Measurements from ENCODE around the gene RNF4. TPM values are rescaled to one million over a fixed set of nuclear protein-coding genes. Genes with fewer than 3 reads are reported as not detected.

Gene RNF4
- total RNA-seq, 1 experiment from 2014 or later = 92.0 TPM

DNA sequence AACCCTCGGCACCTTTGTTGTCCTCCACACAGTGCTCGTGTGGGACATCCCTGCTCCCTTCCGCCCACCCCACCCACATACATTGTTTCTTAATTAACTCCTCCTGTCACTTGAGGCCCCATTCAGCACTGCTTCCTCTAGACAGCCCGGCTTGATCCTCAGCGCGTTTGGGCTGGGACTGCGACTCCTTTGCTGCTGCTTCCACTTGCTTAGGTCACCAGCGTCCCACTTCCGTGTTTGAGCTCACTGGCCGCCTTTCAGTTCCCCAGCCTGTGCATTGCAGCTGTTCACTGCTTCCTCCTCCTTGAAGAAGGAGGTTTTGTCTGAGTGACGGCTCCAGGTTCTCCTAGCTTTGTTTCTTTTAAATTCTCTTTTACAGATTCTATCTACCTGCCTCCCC is 16.1 kb downstream of the RNF4 start:
- no peak overlapping the region; the same call in 1 of the 2 replicates for H3K14ac ChIP-seq (ENCODE audit: insufficient read depth, low read length)
- peaks cover 2% of the 10 kb centered on the region; the same call in 1 of the 2 replicates for H3K4me1 ChIP-seq (ENCODE audit: insufficient read depth, low read length)
- H3K56ac ChIP-seq (ENCODE audit: insufficient read length, low read depth, low read length) = no peak overlapping the region
- H3K4me2 ChIP-seq (ENCODE audit: insufficient read depth, insufficient read length, low read length) = no peak overlapping the region
- H2BK120ac ChIP-seq (ENCODE audit: low read depth, low read length, poor library complexity, severe bottlenecking) = no peak overlapping the region
- Mint-ChIP-seq H3K4me3 (no peak overlapping the region), H3K9me3 (no peaks in the 10 kb centered on the region), H3K36me3 (ENCODE audit: insufficient read depth in 1 of 3, low read depth in 3 of 3) (peaks cover 7 to 11% (median 11%) of the 10 kb centered on the region in 3 experiments; a peak in 6 of 7 replicates), H3K4me1 (peaks cover 63 to 76% of the 10 kb centered on the region in 2 experiments), H3K27me3 (ENCODE audit: low read depth) (no peaks in the 10 kb centered on the region), H3K27ac (peak overlapping the region in 2 of 3 experiments; percentile 27 to 59; a peak in 4 of 7 replicates)
- no peak overlapping the region for H2BK12ac ChIP-seq (ENCODE audit: insufficient read length, low read depth, low read length)
- no peak overlapping the region for H4K5ac ChIP-seq (ENCODE audit: insufficient read length, low read depth, low read length)
- no peaks in the 10 kb centered on the region for H4K20me1 ChIP-seq (ENCODE audit: control insufficient read depth, insufficient read depth, insufficient read length)
- H3K23me2 ChIP-seq (ENCODE audit: insufficient read length, low read depth, low read length, poor library complexity, severe bottlenecking) = no peaks in the 10 kb centered on the region
- no CpG with 5 or more reads among the region's 11 CpGs for WGBS (ENCODE audit: extremely low coverage, insufficient read length, low lambda C conversion rate)
- H3K9me3 ChIP-seq (ENCODE audit: control insufficient read depth, low read depth, low read length) = no peaks in the 10 kb centered on the region
- no peak for DNase-seq
- H3K4ac ChIP-seq (ENCODE audit: low read depth, low read length) = no peak overlapping the region
- H3K23ac ChIP-seq (ENCODE audit: insufficient read length, low read depth, low read length) = no peak overlapping the region
- H3K18ac ChIP-seq (ENCODE audit: insufficient read length, low read depth, low read length) = no peak overlapping the region
- no peak overlapping the region for H2AK5ac ChIP-seq (ENCODE audit: insufficient read length, low read length)
- no peaks in the 10 kb centered on the region for H3K79me1 ChIP-seq (ENCODE audit: insufficient read depth, low read depth, low read length, poor library complexity, severe bottlenecking)
- H3K27me3 ChIP-seq (ENCODE audit: insufficient read depth, low read length) = no peaks in the 10 kb centered on the region
- H2AFZ ChIP-seq (ENCODE audit: low read length) = no peak overlapping the region
- H2BK5ac ChIP-seq (ENCODE audit: insufficient read length, low read length) = no peak overlapping the region
- H3K79me2 ChIP-seq (ENCODE audit: insufficient read depth, low read length) = peaks cover 87% of the 10 kb centered on the region
- no peak overlapping the region for H3K9ac ChIP-seq (ENCODE audit: extremely low read depth, insufficient read length, low read length)
- H4K8ac ChIP-seq (replicated peaks; ENCODE audit: insufficient read length, low read depth, low read length) = no peak overlapping the region
- no peak overlapping the region for H2BK15ac ChIP-seq (ENCODE audit: low read depth, low read length)
- H3T11ph ChIP-seq (ENCODE audit: low read length) = no peak overlapping the region
- H4K91ac ChIP-seq (ENCODE audit: insufficient read length, low read depth, low read length) = no peak overlapping the region
- H3K27ac ChIP-seq (ENCODE audit: insufficient read length, low read depth, low read length) = no peak overlapping the region
- no peak for TF ChIP-seq CTCF (conservative IDR thresholded peaks at IDR 0.05)
- H2BK20ac ChIP-seq (ENCODE audit: low read depth, low read length, poor library complexity, severe bottlenecking) = no peak overlapping the region
